AG08395 (cell line): ENCODE results near the gene GALNT13.
"Not testable (repeated sequence)": the region's sequence is repeated elsewhere in the genome, so short reads cannot be mapped to it uniquely, and the experiment has no call there.

ENCODE experiments used
- DNase-seq: peaks from one replicate; pipeline ENCODE4 v3.0.0; 2012; ENCODE audit warnings: mixed read lengths, low spot score

GALNT13 gene

GRCh38 chr2:154408786-154409185 lies 537.1 kb downstream of the GALNT13 start:
- no peak for DNase-seq

GRCh38 chr2:154422251-154422650 lies 550.5 kb downstream of the GALNT13 start:
- DNase-seq = no peak

GRCh38 chr2:154425994-154426393 lies 554.3 kb downstream of the GALNT13 start:
- no peak for DNase-seq

- DNase-seq = no peak
Observed at GRCh38 chr2:154427453-154427852, 555.7 kb downstream of the GALNT13 start.

DNA sequence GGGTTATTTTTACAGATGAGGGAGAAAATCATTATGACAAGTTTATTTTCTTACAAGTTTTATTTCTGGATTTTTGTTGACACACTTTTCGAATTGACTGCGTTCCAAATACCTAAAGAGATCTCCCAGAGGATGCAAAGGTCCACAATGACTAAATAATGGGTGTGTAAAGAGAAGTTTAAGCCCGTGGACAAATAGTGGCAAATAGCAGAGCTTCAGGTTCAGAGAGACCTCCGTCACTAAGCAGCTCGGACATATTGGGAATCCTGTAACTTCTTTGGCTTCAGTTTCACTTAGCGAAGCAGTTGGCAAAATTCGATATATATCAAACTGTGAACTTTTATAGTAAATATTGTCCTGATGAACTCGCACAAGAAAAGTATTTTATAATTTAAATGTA lies 556.3 kb downstream of the GALNT13 start:
- no peak for DNase-seq

- DNase-seq = no peak
Observed at GRCh38 chr2:154433010-154433409, 561.3 kb downstream of the GALNT13 start.

DNA sequence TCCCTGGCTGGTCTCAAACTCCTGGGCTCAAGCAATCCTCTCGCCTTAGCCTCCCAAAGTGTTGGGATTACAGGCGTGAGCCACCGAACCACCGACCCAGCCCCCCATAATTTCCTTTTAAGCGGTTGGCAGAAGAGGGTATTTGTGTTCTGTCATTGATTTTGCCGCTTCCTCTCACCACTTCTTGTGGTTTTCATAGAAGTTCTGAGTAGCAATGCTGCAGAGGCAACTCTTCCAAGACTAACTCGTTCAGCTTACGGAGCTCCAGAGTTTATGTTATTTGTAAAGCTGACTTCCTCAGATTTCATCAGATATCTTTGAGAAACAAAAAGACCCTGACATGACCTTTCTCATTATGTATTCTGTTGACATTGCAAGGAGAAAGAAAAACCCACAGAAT lies 565.4 kb downstream of the GALNT13 start:
- DNase-seq = no peak

- no peak for DNase-seq
Observed at GRCh38 chr2:154439156-154439555, 567.4 kb downstream of the GALNT13 start.

DNA sequence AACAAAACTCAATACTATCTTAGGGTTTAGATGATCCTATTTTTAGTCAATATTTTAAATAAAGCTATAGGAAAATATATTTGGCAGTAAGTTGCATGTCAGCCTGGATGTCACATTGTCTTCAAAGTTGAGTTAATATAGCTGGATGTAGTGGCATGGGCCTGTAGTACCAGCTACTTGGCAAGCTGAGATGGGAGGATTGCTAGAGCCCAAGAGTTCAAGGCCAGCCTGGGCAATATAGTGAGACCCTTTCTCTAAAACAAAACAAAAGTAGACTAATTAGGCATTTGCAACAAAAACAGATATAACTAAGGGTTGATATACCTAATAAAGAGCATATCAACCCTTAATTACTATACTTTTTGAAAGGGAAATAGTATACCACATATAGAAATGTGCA lies 572.2 kb downstream of the GALNT13 start:
- no peak for DNase-seq

DNA sequence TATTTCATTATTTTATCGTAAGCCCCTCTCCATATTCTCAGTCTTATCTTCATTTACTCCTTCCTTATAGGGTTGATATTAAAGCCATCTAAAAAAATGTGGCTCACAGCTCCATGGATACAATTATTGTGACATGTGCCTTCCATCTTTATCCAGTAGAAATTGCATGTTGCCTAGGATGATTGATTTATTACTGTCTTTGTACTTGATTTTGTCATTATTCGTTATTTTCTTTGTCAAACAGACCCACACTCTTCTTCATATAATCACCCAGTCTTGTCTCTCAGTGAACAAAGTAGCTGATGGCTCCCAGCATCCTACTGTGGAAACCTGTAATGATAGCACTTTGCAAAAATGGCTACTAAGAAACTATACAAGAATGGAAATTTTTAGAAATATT lies 574.6 kb downstream of the GALNT13 start:
- DNase-seq = no peak

DNA sequence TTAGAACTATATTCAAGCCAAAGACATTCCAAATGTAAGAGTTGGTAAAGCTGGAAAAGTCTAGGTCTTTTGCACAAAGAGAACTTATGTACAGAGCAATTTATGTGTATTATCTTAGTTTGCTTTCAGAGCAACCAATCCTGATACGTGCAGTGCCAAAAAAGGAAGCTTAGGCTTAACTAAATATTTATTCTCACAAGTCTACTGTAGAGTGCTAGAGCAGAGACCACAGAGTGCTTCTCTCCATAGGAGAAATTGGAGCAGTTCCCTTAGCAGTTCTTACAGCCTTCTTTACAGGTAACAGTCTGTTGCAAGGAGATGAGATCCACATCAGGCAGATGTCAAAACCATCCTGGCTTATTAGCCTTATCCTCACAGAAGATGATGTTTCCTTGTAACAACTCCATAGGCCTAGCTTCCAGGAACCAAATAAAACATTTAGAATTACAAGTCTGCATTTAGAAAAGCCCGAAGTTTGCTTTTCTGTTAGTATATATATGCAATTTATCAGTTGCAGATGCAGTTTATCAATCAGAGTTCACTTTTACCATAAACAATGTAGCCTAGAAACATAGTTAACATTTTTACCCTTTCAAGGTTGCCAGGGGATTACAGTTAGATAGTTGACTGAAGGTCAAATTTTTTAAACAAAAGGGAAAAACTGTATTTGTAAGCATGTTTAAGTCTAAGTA lies 576.2 kb downstream of the GALNT13 start:
- DNase-seq = no peak

GRCh38 chr2:154449951-154450658 lies 578.4 kb downstream of the GALNT13 start:
- no peak for DNase-seq

DNA sequence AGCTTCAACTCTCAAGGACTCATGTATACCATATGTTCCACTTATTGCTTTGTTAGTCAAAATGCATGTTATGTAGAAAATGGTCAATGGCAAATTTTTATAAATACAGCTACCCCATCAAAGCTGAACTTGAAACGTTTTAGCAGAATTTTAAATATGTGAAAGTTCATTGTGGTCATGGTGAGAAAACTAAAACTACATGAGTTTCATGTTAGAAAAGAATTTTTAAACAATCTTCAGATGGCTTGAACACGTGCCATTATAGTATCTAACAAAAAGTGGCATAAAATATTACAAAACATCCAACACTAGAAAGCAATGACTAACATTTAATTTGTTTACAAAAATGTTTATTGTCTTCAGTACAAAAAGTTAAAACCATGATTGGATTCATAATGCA lies 580.7 kb downstream of the GALNT13 start:
- DNase-seq = no peak

DNA sequence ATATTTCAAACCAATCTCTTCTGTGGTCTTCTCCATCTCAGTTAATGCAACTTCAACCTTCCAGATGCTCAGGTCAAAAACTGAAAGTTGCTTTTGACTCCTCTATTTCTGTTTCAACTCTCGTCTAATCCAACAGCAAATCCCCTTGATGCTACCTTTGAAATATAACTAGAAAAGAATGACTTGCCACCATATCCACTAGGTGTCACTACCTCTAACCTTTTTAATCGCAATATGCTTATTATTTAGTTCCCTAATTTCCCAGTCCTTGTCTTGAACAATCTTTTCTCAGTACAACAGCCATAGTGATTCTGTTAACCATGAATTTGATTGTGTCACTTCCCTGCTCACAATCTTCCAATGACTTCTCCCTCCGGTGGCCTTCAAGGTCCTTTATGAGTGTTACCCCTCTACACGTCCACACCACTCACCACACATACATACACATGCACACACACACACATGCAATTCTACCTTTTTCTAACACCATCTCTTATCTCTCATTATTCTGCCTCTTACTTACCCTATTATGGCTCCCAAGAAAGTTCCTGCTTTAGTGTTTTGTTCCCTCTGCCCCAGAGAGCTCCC lies 581.3 kb downstream of the GALNT13 start:
- DNase-seq = no peak

DNA sequence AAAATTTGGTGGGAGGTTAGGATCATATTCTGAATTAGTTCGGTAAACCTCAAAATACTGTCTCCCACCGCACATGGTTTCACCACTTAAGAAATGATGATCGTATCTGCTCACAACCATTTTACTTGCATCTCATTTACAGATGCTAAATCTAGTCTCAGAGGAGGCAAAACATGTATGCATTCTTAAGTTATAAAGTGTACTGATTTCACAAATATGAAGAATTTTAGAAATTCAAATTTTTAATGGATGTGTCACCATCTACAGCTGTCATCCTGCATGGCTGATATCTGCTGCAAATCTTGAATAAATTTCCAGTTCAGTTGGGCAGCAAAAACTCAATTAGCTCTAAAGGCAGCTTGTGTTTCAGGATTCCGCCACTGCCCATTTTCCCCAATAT lies 583.4 kb downstream of the GALNT13 start:
- DNase-seq = no peak

DNA sequence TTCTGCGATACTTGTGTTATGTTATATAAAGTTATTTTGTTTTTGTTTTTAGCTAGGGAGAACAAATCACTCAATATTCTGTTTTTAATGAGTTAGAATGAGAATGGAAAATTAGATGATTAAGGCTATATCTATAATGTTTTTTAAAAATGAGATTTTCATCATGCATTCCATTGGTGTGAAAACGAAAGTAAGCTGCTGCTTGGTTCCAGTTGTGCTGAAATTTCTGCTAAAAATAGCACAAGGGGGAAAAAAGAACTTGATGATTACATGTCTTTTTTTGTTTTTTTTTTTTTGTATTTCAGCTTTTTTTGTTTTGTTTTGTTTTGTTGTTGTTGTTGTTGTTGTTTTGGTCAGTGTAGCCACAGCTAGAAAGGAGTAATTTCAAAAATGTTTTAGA lies 584.1 kb downstream of the GALNT13 start:
- no peak for DNase-seq

- DNase-seq = no peak
Observed at GRCh38 chr2:154457286-154457685, 585.6 kb downstream of the GALNT13 start.

- DNase-seq = no peak
Observed at GRCh38 chr2:154459286-154459685, 587.6 kb downstream of the GALNT13 start.

- DNase-seq = no peak
Observed at GRCh38 chr2:154462634-154463033, 590.9 kb downstream of the GALNT13 start.

DNA sequence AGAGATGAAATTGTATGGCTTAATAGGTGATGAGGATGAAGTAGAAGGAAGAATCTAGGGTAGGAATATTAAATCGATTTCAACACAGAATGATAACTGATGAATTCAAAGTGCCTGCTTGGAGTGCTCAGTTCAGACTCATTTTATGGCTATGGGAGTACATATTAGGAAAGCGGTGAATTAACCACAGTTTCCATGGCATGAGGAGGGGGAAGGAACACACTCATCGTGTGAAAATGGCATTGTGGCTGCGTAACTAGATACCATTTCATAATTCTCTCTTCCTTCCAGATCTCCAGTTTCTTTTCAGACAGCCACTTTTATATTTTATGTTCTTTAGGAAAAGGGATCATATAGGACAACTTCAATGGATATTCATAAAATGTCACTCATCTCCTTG lies 594.5 kb downstream of the GALNT13 start:
- no peak for DNase-seq

DNA sequence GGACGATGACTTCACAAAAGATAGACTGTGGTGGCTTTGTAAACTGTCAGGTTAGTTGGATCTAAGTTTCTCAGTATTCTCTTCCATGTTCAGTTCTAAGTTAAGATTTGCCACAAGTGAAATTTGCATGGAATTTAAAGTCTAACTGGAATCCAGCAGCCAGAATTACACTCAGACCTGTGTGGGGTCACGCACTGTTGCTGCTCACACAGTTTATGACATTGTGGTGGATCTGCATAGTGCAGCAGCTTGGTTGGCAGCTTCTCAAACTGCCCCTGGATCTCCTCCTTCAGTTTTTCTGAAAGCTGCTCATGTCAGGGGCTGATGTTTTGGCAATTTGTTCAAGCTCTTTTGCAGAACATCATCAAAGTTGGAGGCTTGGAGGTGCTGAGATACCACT lies 598.7 kb downstream of the GALNT13 start:
- DNase-seq = no peak

DNA sequence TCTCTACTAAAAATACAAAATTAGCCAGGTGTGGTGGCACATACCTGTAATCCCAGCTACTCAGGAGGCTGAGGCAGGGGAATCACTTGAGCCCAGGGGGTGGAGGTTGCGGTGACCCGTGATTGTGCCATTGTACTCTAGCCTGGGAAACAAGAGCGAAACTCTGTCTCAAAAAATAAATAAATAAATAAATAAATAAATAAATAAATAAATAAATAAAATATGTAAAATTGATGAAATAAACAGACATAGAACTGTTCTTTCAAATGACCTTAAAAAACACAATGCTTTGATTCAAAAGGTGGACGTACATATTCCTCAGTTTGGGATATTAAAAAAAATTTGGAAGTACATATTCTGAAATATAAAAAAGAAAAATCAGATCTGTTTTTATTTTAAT lies 599.8 kb downstream of the GALNT13 start:
- DNase-seq = not testable (repeated sequence)

- no peak for DNase-seq
Observed at GRCh38 chr2:154477319-154477718, 605.6 kb downstream of the GALNT13 start.

- no peak for DNase-seq
Observed at GRCh38 chr2:154480521-154480920, 608.8 kb downstream of the GALNT13 start.
